Glomerular visceral epithelial cell (primary cell): ENCODE measurements around the gene TMEM130.

Source experiments
- DNase-seq: peaks from one replicate; pipeline ENCODE4 v3.0.0-alpha.2; 2016; ENCODE audit errors: extremely low spot score

Gene TMEM130

GRCh38 chr7:98841179-98841997, 28.4 kb downstream of the TMEM130 start:
- peak; percentile 58 for DNase-seq

- DNase-seq: peak; percentile 35
Measured at GRCh38 chr7:98840722-98841121, 29.1 kb downstream of the TMEM130 start.

- no peak for DNase-seq
Measured at GRCh38 chr7:98840096-98840495, 29.7 kb downstream of the TMEM130 start.

- no peak for DNase-seq
Measured at GRCh38 chr7:98837630-98837972, 32.2 kb downstream of the TMEM130 start.

- peak; percentile 34 for DNase-seq
Measured at GRCh38 chr7:98836811-98837629, 32.8 kb downstream of the TMEM130 start.

- no peak for DNase-seq
Measured at GRCh38 chr7:98834949-98835348, 34.9 kb downstream of the TMEM130 start.

GRCh38 chr7:98833022-98833421, 36.8 kb downstream of the TMEM130 start:
- DNase-seq: no peak

- DNase-seq: peak; percentile 18
Measured at GRCh38 chr7:98831641-98832221, 38.1 kb downstream of the TMEM130 start.

- no peak for DNase-seq
Measured at GRCh38 chr7:98830972-98831548, 38.8 kb downstream of the TMEM130 start.

GRCh38 chr7:98828368-98828767, 41.4 kb downstream of the TMEM130 start:
- DNase-seq: no peak

- no peak for DNase-seq
Measured at GRCh38 chr7:98827258-98827657, 42.6 kb downstream of the TMEM130 start.

- DNase-seq: no peak
Measured at GRCh38 chr7:98826811-98827231, 43.0 kb downstream of the TMEM130 start.

GRCh38 chr7:98826387-98826786, 43.4 kb downstream of the TMEM130 start:
- DNase-seq: no peak

- no peak for DNase-seq
Measured at GRCh38 chr7:98823226-98823625, 46.6 kb downstream of the TMEM130 start.

- no peak for DNase-seq
Measured at GRCh38 chr7:98821348-98821747, 48.5 kb downstream of the TMEM130 start.

GRCh38 chr7:98816967-98817710, 52.7 kb downstream of the TMEM130 start:
- no peak for DNase-seq

- no peak for DNase-seq
Measured at GRCh38 chr7:98816241-98816640, 53.6 kb downstream of the TMEM130 start.

GRCh38 chr7:98815313-98815712, 54.5 kb downstream of the TMEM130 start:
- DNase-seq: no peak

GRCh38 chr7:98811299-98811698, 58.5 kb downstream of the TMEM130 start:
- no peak for DNase-seq

- DNase-seq: no peak
Measured at GRCh38 chr7:98810153-98810802, 59.5 kb downstream of the TMEM130 start.
